Stomach smooth muscle (tissue), 2 donors: ENCODE results near the gene RAB3GAP2.
"Not testable (repeated sequence)": the region's sequence is repeated elsewhere in the genome, so short reads cannot be mapped to it uniquely, and the experiment has no call there.

ENCODE experiments used
- H3K27ac ChIP-seq: one replicate; pipeline ENCODE4 v1.7.0; 2013; ENCODE audit warnings: mild to moderate bottlenecking, low read length, inconsistent platforms
- H3K27me3 ChIP-seq, 2 donors: one replicate each; pipeline ENCODE4 v1.7.0; 2013; ENCODE audit warnings: low read length in 2 of 2; ENCODE audit not compliant: insufficient read depth in 2 of 2, control insufficient read depth in 1 of 2
- H3K36me3 ChIP-seq, 2 donors: one replicate each; pipeline ENCODE4 v1.7.0; 2013; ENCODE audit warnings: low read length in 2 of 2; ENCODE audit not compliant: control insufficient read depth in 2 of 2, insufficient read depth in 2 of 2
- H3K4me1 ChIP-seq: one replicate; pipeline ENCODE4 v1.7.0; 2013; ENCODE audit warnings: low read length; ENCODE audit not compliant: control insufficient read depth, insufficient read depth
- H3K4me3 ChIP-seq, 2 donors: one replicate each; pipeline ENCODE4 v1.7.0; 2013; ENCODE audit warnings: low read length in 2 of 2
- H3K9ac ChIP-seq, 2 donors: one replicate each; pipeline ENCODE4 v1.7.0; 2013; ENCODE audit warnings: low read length in 2 of 2, mild to moderate bottlenecking in 1 of 2
- H3K9me3 ChIP-seq, 2 donors: one replicate each; pipeline ENCODE4 v1.7.0; 2013; ENCODE audit warnings: low read length in 2 of 2; ENCODE audit not compliant: control insufficient read depth in 2 of 2
- donor health status: healthy.
- donor health status: Pancreatic carcinoma.

The RAB3GAP2 gene

GRCh38 chr1:220224033-220224432 lies 48.2 kb downstream of the RAB3GAP2 start:
- H3K4me3 ChIP-seq = no peak overlapping the region
- no peaks in the 10 kb centered on the region for H3K4me1 ChIP-seq
- no peaks in the 10 kb centered on the region for H3K27me3 ChIP-seq
- H3K27ac ChIP-seq = no peak overlapping the region
- no peaks in the 10 kb centered on the region for H3K9me3 ChIP-seq
- no peak overlapping the region for H3K9ac ChIP-seq
- no peaks in the 10 kb centered on the region for H3K36me3 ChIP-seq

GRCh38 chr1:220222939-220223338 lies 49.3 kb downstream of the RAB3GAP2 start:
- Histone ChIP-seq H3K27ac (no peak overlapping the region), H3K36me3 (no peaks in the 10 kb centered on the region), H3K4me3 (no peak overlapping the region), H3K9ac (no peak overlapping the region), H3K4me1 (no peaks in the 10 kb centered on the region), H3K9me3 (no peaks in the 10 kb centered on the region), H3K27me3 (no peaks in the 10 kb centered on the region)

DNA sequence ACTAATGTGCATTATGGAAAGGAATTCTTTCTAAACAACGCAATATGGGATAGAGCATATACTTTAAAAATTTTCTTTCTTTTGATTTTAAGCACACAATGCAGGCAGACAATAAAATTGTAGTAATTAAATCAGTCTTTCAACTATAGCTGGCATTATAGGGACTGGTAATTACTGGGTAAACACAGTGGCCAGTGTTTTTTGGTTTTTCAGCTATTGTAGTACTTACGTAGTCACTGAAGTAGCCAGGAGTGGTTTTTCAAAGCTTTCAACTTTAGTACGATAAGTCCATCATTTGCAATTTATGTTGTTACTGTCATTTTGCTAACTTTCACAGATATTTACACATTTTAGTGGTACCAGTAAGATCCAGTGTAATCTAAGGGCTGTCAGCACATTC lies 50.6 kb downstream of the RAB3GAP2 start:
- no peak overlapping the region for H3K4me3 ChIP-seq

DNA sequence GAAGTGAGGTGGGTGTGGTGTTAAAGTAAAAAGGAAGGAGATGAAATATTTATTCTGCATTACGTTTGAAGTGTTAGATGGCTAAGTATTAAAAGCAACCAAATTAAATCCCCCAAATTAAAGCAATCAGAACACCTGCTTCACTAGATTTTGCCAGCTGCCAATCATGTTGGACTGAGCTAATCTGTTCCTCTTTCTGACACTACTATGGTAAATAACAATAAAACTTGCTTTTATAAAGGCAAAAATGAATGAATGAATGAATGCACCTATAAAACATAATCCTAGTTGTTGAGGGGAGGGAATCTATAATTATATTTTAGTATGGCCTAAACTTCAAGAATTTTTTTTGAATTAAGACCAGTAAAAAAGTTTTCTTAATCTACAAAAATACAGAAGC lies 51.0 kb downstream of the RAB3GAP2 start:
- Histone ChIP-seq H3K4me1 (no peaks in the 10 kb centered on the region), H3K9me3 (no peaks in the 10 kb centered on the region), H3K27ac (no peak overlapping the region), H3K27me3 (no peaks in the 10 kb centered on the region), H3K4me3 (no peak overlapping the region), H3K9ac (no peak overlapping the region), H3K36me3 (no peaks in the 10 kb centered on the region)

More for the DNA sequence above, 50.6 kb downstream of the RAB3GAP2 start:
- H3K27ac ChIP-seq = no peak overlapping the region
- no peaks in the 10 kb centered on the region for H3K9me3 ChIP-seq
- H3K4me1 ChIP-seq = no peaks in the 10 kb centered on the region
- H3K27me3 ChIP-seq = no peaks in the 10 kb centered on the region
- no peak overlapping the region for H3K9ac ChIP-seq
- H3K36me3 ChIP-seq = no peaks in the 10 kb centered on the region

- H3K9me3 ChIP-seq, H3K4me3 ChIP-seq, H3K9ac ChIP-seq, H3K27me3 ChIP-seq, H3K36me3 ChIP-seq, H3K27ac ChIP-seq, H3K4me1 ChIP-seq: not testable (repeated sequence)
Observed at GRCh38 chr1:220220699-220221040, 51.6 kb downstream of the RAB3GAP2 start.

DNA sequence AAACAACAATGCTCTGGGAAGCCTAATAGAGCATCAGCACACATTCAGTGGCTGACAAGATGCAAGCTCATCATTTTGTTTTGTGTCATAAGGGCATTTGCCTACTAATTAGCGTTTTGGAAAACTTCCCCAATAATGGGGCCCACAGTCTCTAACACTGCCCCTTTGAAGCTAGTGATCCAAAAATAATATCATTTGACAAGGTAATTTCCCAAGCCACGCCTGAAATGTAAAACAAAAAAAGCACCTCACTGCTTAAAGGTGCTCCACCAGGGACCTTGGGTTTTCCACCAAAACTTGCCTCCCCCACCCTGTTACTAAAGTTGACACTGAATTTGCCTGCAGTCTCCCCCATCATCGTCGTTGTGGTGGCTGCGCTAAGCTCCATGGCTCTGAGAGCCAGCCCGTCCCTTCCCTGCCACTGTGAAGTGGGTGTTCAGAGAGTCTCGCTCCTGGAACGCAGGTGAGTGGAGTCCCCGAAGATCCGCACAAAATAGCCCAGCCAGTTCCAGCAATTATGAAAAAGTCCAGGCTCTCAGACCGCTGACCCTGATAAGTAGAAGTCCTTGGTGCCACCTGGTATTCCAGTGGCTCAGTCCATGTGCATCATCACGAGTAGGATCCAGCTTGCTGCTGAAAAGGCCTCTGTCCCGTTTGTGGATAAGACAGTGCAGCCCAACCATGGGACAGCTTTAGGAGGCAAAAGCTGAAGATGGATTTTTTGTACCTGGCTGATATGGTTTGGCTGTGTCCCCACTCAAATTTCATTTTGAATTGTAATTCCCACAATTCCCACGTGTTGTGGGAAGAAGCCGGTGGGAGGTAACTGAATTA lies 52.2 kb downstream of the RAB3GAP2 start:
- Histone ChIP-seq H3K4me1 (no peaks in the 10 kb centered on the region), H3K27me3 (no peaks in the 10 kb centered on the region), H3K4me3 (no peak overlapping the region), H3K9ac (no peak overlapping the region), H3K27ac (no peak overlapping the region), H3K9me3 (no peaks in the 10 kb centered on the region), H3K36me3 (no peaks in the 10 kb centered on the region)

DNA sequence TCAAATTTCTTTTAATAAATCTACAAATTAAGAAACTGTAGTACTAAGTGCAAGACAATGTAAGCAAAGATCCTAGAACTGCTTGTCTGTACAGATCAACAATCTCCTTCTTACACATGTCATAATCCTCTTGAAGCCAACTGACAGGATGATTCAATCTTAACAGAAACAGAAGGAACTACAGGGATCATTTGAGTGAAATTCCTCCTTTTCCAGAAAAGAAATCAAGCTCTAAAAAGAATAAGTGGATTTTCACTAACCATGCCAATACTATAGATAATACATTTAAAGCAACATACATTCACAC lies 53.2 kb downstream of the RAB3GAP2 start:
- Histone ChIP-seq H3K9ac (no peak overlapping the region), H3K27me3 (no peaks in the 10 kb centered on the region), H3K27ac (no peak overlapping the region), H3K36me3 (no peaks in the 10 kb centered on the region), H3K4me1 (no peaks in the 10 kb centered on the region), H3K9me3 (no peaks in the 10 kb centered on the region), H3K4me3 (no peak overlapping the region)

GRCh38 chr1:220218397-220219135 lies 53.7 kb downstream of the RAB3GAP2 start:
- H3K9me3 ChIP-seq, H3K4me1 ChIP-seq, H3K27me3 ChIP-seq: not testable (repeated sequence)

GRCh38 chr1:220217383-220217988 lies 54.8 kb downstream of the RAB3GAP2 start:
- Histone ChIP-seq H3K36me3 (no peaks in the 10 kb centered on the region), H3K9ac (no peak overlapping the region), H3K9me3 (no peaks in the 10 kb centered on the region), H3K27me3 (no peaks in the 10 kb centered on the region), H3K4me3 (no peak overlapping the region), H3K4me1 (no peaks in the 10 kb centered on the region), H3K27ac (no peak overlapping the region)

More at GRCh38 chr1:220218397-220219135, 53.7 kb downstream of the RAB3GAP2 start:
- not testable (repeated sequence) for H3K27ac ChIP-seq, H3K9ac ChIP-seq, H3K4me3 ChIP-seq, H3K36me3 ChIP-seq

- H3K27me3 ChIP-seq = no peaks in the 10 kb centered on the region
- no peaks in the 10 kb centered on the region for H3K4me1 ChIP-seq
- H3K4me3 ChIP-seq = no peak overlapping the region
- no peak overlapping the region for H3K9ac ChIP-seq
- peaks cover 6 to 15% of the 10 kb centered on the region in 2 donors for H3K36me3 ChIP-seq
- no peaks in the 10 kb centered on the region for H3K9me3 ChIP-seq
- no peak overlapping the region for H3K27ac ChIP-seq
Observed at GRCh38 chr1:220213382-220213983, 58.8 kb downstream of the RAB3GAP2 start.
